Measurements from ENCODE around the gene HEG1. TPM values are rescaled to one million over a fixed set of nuclear protein-coding genes. Genes with fewer than 3 reads are reported as not detected.

HEG1 gene, protein sequence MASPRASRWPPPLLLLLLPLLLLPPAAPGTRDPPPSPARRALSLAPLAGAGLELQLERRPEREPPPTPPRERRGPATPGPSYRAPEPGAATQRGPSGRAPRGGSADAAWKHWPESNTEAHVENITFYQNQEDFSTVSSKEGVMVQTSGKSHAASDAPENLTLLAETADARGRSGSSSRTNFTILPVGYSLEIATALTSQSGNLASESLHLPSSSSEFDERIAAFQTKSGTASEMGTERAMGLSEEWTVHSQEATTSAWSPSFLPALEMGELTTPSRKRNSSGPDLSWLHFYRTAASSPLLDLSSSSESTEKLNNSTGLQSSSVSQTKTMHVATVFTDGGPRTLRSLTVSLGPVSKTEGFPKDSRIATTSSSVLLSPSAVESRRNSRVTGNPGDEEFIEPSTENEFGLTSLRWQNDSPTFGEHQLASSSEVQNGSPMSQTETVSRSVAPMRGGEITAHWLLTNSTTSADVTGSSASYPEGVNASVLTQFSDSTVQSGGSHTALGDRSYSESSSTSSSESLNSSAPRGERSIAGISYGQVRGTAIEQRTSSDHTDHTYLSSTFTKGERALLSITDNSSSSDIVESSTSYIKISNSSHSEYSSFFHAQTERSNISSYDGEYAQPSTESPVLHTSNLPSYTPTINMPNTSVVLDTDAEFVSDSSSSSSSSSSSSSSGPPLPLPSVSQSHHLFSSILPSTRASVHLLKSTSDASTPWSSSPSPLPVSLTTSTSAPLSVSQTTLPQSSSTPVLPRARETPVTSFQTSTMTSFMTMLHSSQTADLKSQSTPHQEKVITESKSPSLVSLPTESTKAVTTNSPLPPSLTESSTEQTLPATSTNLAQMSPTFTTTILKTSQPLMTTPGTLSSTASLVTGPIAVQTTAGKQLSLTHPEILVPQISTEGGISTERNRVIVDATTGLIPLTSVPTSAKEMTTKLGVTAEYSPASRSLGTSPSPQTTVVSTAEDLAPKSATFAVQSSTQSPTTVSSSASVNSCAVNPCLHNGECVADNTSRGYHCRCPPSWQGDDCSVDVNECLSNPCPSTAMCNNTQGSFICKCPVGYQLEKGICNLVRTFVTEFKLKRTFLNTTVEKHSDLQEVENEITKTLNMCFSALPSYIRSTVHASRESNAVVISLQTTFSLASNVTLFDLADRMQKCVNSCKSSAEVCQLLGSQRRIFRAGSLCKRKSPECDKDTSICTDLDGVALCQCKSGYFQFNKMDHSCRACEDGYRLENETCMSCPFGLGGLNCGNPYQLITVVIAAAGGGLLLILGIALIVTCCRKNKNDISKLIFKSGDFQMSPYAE (N-terminal part only)
- 95.2 and 160 TPM in 2 replicates for total RNA-seq

DNA sequence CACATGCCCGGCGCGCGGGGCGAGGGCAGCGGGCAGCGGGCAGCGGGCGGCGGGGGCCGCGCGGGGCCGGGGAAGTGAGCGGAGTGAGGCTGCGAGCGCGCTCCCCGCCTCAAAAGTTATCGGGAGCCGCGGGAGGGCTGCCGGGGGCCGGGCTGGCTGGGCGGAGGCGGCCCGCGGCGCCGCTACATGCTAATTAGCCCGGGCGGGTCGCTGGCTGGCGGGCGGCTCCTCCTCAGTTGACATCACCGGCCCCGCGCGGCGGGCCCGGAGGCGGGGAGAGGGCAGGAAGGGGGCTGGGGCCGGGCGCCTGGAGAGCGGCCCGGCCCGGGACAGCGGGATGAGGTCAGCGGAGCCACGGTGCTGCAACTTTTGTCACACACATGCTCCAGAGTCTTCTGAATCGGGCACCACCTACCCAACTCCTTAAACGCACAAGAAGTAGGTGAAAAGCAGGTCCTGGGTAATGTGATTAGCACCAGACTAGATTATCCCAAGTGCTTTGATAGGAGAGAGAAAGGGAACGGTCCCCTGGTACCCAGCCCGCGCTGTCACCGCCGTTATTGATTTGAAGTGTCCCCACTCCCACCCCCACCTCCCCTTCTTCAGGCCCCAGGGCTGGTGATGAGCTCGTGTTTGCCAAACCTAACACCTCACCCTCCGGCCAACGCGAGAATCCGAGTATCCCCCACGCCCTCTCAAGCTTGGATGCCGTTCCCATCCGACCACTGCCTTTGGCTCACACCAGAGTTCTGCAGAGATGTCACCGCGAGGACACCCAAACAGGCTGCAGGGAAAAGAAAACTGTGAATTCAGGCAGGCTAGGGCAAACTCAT lies at the start of gene HEG1:
Gene HEG1 (minus strand): TSS at position 85 of the 833 bp plus-strand sequence. CDS start 107 bp downstream, outside the sequence.

DNA sequence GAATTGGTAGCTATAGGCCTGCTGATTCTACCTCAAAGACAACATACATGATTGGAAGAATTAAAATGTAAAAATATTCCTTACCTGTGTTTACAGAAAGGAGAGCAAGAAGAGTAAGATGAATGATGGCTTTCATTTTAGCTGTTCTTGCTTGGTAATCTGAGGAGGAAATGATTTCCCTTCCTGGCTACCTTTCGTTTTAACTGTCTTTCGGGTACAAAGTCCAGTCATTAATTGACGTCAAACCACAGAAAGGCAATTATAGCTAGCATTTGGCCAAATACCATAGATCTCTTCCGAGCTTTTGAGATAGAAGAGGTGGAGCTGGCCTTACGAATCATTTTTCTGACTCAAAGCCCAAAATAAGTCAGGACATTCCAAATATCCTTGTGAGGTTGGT lies 121.2 kb downstream of the HEG1 start, which contains the start of gene MUC13:
Gene MUC13 (minus strand): TSS at position 175 of the 400 bp plus-strand sequence. CDS start 39 bp downstream, at position 136.

Small RNAs within 50 kb of the gene (small RNA-seq; reads per million reads assigned to genes)
- not detected for gene RNA5SP137

Other genes with a start within 250 kb of the HEG1 start
- gene ITGB5, start 168.6 kb downstream of the HEG1 start, total RNA-seq, result 403 and 435 TPM in 2 replicates
- not detected in 2 replicates for gene MUC13, start 121.2 kb downstream of the HEG1 start, total RNA-seq
- 7.3 and 9.7 TPM in 2 replicates for gene SLC12A8, start 156.8 kb upstream of the HEG1 start, total RNA-seq